MG63 (cell line): Measurements from ENCODE around the gene ASTL. TPM values are rescaled to one million over a fixed set of nuclear protein-coding genes. Genes with fewer than 3 reads are reported as not detected.

Experiments
- DNase-seq: peaks from one replicate; pipeline ENCODE4 v3.0.0-alpha.2; 2020
- H3K27me3 ChIP-seq: fragments of 250-450 bp; sonication (Bioruptor Pico); 2 replicates; pipeline ENCODE4 v1.5.1; 2020; ENCODE audit warnings: mild to moderate bottlenecking, moderate library complexity
- H3K36me3 ChIP-seq: fragments of 250-450 bp; sonication (Bioruptor Pico); 2 replicates; pipeline ENCODE4 v1.5.1; 2020; ENCODE audit warnings: mild to moderate bottlenecking, moderate library complexity
- H3K4me3 ChIP-seq: fragments of 250-450 bp; sonication (Bioruptor Pico); 2 replicates; pipeline ENCODE4 v1.5.1; 2020; ENCODE audit warnings: mild to moderate bottlenecking, moderate library complexity
- H3K9me3 ChIP-seq: fragments of 250-450 bp; sonication (Bioruptor Pico); 2 replicates; pipeline ENCODE4 v1.5.1; 2020; ENCODE audit warnings: mild to moderate bottlenecking, moderate library complexity
- total RNA-seq: library from RNA; depleted of rRNA; stranded (reverse); fragments of >200 nt; shearing (Covaris generic); gene quantifications from 2 replicates; pipeline ENCODE4 v1.2.3, GENCODE V29; 2014; ENCODE audit warnings: low replicate concordance; rRNA removed

ASTL gene
- not detected in 2 replicates for total RNA-seq

DNA sequence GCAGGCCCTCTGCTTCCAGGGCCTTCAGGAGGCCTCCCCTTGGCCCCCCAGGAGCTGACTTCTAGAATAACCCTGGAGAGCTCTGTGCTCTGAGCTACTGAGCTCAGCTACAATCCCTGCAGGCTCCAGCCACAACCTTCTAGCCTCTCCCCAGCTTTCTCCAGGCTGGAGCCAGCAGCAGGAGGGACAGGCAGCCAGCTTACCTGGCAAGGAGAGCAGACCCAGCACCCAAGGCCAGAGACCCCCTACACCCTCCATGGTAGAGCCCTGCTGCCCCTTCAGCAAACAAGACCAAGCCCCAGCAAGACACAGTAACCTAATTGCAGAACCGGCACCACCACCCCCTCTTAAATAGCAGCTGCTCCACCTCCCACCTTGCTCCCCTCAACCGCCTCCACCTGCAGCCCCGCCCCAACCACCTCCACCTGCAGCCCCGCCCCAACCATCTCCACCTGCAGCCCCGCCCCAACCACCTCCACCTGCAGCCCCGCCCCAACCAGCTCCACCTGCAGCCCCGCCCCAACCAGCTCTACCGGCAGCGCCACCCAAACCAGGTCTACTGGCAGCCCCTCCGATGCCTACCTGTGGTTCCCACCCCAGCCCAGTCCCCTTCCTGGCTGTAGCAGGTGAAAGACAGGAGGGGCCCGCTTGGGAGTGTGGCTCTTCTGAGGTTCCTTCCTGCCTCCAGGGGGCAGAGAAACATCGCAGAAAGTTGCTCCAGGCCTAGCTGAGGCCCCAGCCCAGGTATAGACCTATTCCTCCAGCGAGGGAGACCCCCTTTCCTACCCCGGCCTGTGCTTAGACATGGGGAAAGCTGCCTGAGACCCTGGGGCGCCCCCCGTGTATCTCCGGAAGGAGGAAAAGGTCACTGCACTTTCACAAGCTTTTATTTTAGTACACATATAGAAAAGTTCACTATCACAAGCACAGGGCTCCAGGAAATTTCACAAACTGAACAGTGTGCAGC lies at the start of gene ASTL:
TSS of gene ASTL (minus strand) at position 324 of the 967 bp plus-strand sequence. CDS start at position 258, 66 bp downstream.
- H3K9me3 ChIP-seq: no peaks in the 10 kb centered on the region
- peaks cover 13% of the 10 kb centered on the region; the same call in 1 of the 2 replicates for H3K36me3 ChIP-seq
- H3K4me3 ChIP-seq: no peak within 1 kb of the TSS
- no peak for DNase-seq
- no peaks in the 10 kb centered on the region for H3K27me3 ChIP-seq

GRCh38 chr2:96186562-96186961 lies 48.3 kb upstream of the ASTL start:
- Histone ChIP-seq H3K4me3 (no peak overlapping the region), H3K36me3 (peaks cover 67% of the 10 kb centered on the region), H3K9me3 (no peaks in the 10 kb centered on the region), H3K27me3 (no peaks in the 10 kb centered on the region)
- DNase-seq: no peak

DNA sequence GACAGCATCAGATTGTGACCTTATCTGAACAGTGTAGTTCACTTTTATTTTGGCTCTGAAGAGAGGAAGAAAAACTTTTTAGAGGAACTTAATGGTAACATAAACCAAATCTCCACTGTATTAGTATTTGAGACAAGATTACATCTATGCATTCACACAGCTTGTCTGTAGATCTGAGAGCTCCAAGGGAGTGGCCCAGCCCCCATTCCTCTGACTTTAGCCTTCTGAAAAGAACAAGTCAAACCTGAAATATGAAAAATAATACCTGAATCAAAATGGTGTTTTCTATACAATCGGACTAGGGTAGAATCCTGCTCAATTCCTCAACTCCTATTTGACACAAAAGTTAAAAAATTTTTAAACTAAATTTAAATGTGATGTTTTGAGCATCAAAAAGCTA lies 47.2 kb upstream of the ASTL start:
- Histone ChIP-seq H3K4me3 (no peak overlapping the region), H3K36me3 (peaks cover 57% of the 10 kb centered on the region), H3K9me3 (no peaks in the 10 kb centered on the region), H3K27me3 (no peaks in the 10 kb centered on the region)
- DNase-seq: no peak

- Histone ChIP-seq H3K4me3 (no peak overlapping the region), H3K36me3 (peaks cover 55% of the 10 kb centered on the region), H3K27me3 (no peaks in the 10 kb centered on the region), H3K9me3 (no peaks in the 10 kb centered on the region)
- no peak for DNase-seq
These were observed 46.7 kb upstream of the ASTL start for GRCh38 chr2:96184989-96185388.

- DNase-seq: no peak
- Histone ChIP-seq H3K27me3 (no peaks in the 10 kb centered on the region), H3K9me3 (no peaks in the 10 kb centered on the region), H3K36me3 (peaks cover 49% of the 10 kb centered on the region), H3K4me3 (no peak overlapping the region)
These were observed 45.9 kb upstream of the ASTL start for GRCh38 chr2:96184188-96184587.

GRCh38 chr2:96181529-96181928 lies 43.2 kb upstream of the ASTL start:
- Histone ChIP-seq H3K4me3 (no peak overlapping the region), H3K27me3 (no peaks in the 10 kb centered on the region), H3K36me3 (peaks cover 27% of the 10 kb centered on the region)

DNA sequence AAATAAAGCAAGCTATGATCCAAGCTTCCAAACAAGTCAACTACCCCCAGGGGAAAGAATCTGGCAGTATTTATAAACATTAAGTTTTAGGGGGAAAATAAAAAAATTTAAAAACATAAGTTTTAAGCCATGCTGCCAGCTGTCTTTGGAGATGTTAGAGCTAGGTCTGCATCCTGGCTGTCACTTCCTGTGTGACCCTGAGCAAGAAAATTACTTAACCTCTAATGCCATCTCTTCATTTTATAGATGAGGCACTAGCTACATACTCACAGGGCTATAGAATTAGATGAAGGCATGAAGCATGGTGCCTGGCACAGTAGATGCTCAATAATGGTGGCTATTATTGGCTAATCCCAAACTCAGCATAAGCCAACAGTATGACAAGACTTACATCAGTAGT lies 42.2 kb upstream of the ASTL start:
- Histone ChIP-seq H3K36me3 (peaks cover 17% of the 10 kb centered on the region), H3K4me3 (no peak overlapping the region), H3K27me3 (no peaks in the 10 kb centered on the region), H3K9me3 (no peaks in the 10 kb centered on the region)
- no peak for DNase-seq

More at GRCh38 chr2:96181529-96181928, 43.2 kb upstream of the ASTL start:
- DNase-seq: no peak
- no peaks in the 10 kb centered on the region for H3K9me3 ChIP-seq

DNA sequence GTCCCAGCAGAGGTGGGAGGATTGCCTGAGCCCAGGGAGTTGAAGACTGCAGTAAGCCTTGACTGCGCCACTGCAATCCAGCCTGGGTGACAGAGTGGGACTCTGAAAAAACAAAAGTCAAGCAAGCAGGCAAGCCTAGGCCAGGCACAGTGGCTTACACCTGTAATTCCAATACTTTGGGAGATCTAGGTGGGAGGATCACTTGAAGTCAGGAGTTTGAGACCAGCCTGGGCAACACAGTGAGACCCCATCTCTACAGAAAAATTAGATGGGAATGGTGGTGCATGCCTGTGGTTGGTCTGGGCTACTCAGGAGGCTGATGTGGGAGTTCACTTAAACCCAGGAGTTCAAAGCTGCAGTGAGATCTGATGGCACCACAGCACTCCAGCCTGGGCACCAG lies 41.7 kb upstream of the ASTL start:
- Histone ChIP-seq H3K27me3 (no peaks in the 10 kb centered on the region), H3K4me3 (no peak overlapping the region), H3K36me3 (peaks cover 11% of the 10 kb centered on the region), H3K9me3 (no peaks in the 10 kb centered on the region)
- no peak for DNase-seq

DNA sequence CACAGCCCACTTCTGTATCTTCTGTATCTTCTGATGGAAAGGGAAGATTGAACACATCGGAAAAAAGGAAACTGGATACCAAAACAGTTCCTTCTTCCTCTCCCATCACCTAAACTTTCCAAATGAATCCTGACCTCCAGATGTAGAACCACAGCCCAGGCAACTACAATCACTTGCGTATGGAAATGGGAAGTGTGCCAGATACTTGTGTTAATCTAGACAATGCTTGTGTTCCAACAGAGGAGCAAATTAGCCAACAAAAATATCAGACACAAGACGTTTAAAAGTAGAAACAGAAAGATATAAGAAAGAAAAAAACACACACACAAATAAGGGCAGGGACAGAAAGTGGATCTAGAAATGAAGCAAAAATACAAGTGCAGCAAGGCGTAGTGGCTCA lies 38.4 kb upstream of the ASTL start:
- Histone ChIP-seq H3K9me3 (no peaks in the 10 kb centered on the region), H3K4me3 (no peak overlapping the region), H3K36me3 (no peaks in the 10 kb centered on the region; the same call in 1 of the 2 replicates), H3K27me3 (no peaks in the 10 kb centered on the region)
- DNase-seq: no peak

DNA sequence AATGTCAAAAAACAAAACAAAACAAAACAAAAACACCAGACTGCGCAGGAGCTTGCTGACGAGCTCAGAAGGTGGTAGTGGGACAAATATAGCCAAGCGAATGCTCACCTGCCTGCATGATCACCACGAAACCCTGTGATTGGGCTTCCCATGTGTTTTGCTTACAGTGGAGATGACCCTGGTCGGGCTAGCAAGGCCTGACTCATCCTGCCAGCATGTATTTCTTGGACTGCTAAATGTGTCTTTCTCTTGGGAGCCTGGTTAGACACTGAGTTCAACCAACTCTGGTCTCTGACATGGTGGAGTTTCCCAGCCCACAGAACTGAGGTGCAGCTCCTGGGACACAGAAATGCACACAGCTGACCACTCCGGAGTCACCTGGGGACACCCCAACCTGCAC lies 37.6 kb upstream of the ASTL start:
- Histone ChIP-seq H3K36me3 (no peaks in the 10 kb centered on the region; the same call in 1 of the 2 replicates), H3K27me3 (no peaks in the 10 kb centered on the region), H3K9me3 (no peaks in the 10 kb centered on the region), H3K4me3 (no peak overlapping the region)
- peak; percentile 42 for DNase-seq

- Histone ChIP-seq H3K4me3 (no peak overlapping the region), H3K36me3 (no peaks in the 10 kb centered on the region), H3K27me3 (no peaks in the 10 kb centered on the region), H3K9me3 (no peaks in the 10 kb centered on the region)
- DNase-seq: peak; percentile 48
These were observed 36.2 kb upstream of the ASTL start for GRCh38 chr2:96174251-96175144.

DNA sequence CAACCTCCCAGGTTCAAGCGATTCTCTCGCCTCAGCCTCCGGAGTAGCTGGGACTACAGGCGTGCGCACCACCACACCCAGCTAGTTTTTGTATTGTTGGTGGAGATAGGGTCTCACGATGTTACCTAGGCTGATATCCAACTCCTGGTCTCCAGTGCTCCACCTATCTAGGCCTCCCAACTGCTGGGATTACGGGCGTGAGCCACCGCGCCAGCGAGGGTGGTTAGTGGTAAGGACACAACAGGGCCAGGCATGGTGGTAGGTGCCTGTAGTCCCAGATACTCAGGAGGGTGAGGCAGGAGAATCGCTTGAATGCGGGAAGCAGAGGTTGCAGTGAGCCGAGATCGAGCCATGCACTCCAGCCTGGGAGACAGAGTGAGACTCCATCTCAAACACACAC lies 33.5 kb upstream of the ASTL start:
- Histone ChIP-seq H3K9me3 (no peaks in the 10 kb centered on the region), H3K36me3 (no peaks in the 10 kb centered on the region), H3K4me3 (no peak overlapping the region), H3K27me3 (no peaks in the 10 kb centered on the region)
- no peak for DNase-seq

DNA sequence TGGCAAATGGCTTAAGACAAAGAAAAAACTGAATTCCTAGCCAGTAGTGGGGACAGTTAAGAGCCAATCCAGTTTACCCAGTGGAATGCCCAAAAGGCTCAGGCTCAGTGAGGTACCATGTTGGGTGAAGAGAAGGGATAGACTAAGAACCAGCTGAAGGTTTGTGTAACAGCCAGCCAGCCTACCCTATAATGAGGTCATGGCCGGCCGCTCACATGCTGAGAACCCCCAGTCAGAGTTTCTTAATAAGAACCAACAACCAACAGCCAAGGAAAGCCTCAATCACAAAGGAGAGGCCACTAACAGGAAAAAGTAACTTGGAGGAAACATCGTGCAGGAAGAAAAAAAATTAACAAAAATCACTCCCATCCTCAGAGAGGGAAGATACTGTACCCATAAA lies 32.3 kb upstream of the ASTL start:
- H3K4me3 ChIP-seq: no peak overlapping the region
- H3K36me3 ChIP-seq: no peaks in the 10 kb centered on the region
- H3K27me3 ChIP-seq: no peaks in the 10 kb centered on the region
- DNase-seq: no peak
- H3K9me3 ChIP-seq: no peaks in the 10 kb centered on the region

GRCh38 chr2:96169868-96170507 lies 31.7 kb upstream of the ASTL start:
- H3K4me3 ChIP-seq: no peak overlapping the region
- H3K9me3 ChIP-seq: no peaks in the 10 kb centered on the region

GRCh38 chr2:96167407-96168013 lies 29.2 kb upstream of the ASTL start:
- no peaks in the 10 kb centered on the region for H3K36me3 ChIP-seq
- DNase-seq: no peak

More at GRCh38 chr2:96169868-96170507, 31.7 kb upstream of the ASTL start:
- Histone ChIP-seq H3K36me3 (no peaks in the 10 kb centered on the region), H3K27me3 (no peaks in the 10 kb centered on the region)
- DNase-seq: no peak

GRCh38 chr2:96164459-96165184 lies 26.3 kb upstream of the ASTL start:
- Histone ChIP-seq H3K36me3 (no peaks in the 10 kb centered on the region), H3K4me3 (no peak overlapping the region), H3K9me3 (no peaks in the 10 kb centered on the region), H3K27me3 (no peaks in the 10 kb centered on the region)
- DNase-seq: no peak

More at GRCh38 chr2:96167407-96168013, 29.2 kb upstream of the ASTL start:
- no peak overlapping the region for H3K4me3 ChIP-seq
- H3K27me3 ChIP-seq: no peaks in the 10 kb centered on the region
- no peaks in the 10 kb centered on the region for H3K9me3 ChIP-seq
